Measurements from ENCODE around the gene ZRANB3. TPM values are rescaled to one million over a fixed set of nuclear protein-coding genes. Genes with fewer than 3 reads are reported as not detected.

Gene ZRANB3
- total RNA-seq, 1 experiment from 2014 or later = 12.6 TPM

Small RNA genes lying within 50 kb of the gene (small RNA-seq; reads per million reads assigned to genes)
- gene SNORA40B = 0.43 reads per million, percentile 6 among the genes with 10 or more reads in this experiment

Other genes with a start within 250 kb of the ZRANB3 start
- gene R3HDM1, start 266 bp upstream of the ZRANB3 start, total RNA-seq (2014; rRNA removed; shearing (Covaris generic); ENCODE audit: low replicate concordance) = 42.7 and 69.4 TPM in 2 replicates
- 49.9 and 65.9 TPM in 2 replicates for gene UBXN4, start 210.6 kb upstream of the ZRANB3 start, total RNA-seq (2014; rRNA removed; shearing (Covaris generic); ENCODE audit: low replicate concordance)